Hematopoietic multipotent progenitor cell treated with erythropoietin and hydrocortisone succinate and interleukin-3 and kit ligand, for 8 days (in vitro differentiated cells): Measurements from ENCODE around the gene CPM.
"Not testable (repeated sequence)": the region's sequence is repeated elsewhere in the genome, so short reads cannot be mapped to it uniquely, and the experiment has no call there.

Experiments used
- DNase-seq: peaks from one replicate; pipeline ENCODE4 v3.0.0-alpha.2; 2015

CPM gene

GRCh38 chr12:68823696-68824095, 109.3 kb downstream of the CPM start:
- DNase-seq = no peak

DNA sequence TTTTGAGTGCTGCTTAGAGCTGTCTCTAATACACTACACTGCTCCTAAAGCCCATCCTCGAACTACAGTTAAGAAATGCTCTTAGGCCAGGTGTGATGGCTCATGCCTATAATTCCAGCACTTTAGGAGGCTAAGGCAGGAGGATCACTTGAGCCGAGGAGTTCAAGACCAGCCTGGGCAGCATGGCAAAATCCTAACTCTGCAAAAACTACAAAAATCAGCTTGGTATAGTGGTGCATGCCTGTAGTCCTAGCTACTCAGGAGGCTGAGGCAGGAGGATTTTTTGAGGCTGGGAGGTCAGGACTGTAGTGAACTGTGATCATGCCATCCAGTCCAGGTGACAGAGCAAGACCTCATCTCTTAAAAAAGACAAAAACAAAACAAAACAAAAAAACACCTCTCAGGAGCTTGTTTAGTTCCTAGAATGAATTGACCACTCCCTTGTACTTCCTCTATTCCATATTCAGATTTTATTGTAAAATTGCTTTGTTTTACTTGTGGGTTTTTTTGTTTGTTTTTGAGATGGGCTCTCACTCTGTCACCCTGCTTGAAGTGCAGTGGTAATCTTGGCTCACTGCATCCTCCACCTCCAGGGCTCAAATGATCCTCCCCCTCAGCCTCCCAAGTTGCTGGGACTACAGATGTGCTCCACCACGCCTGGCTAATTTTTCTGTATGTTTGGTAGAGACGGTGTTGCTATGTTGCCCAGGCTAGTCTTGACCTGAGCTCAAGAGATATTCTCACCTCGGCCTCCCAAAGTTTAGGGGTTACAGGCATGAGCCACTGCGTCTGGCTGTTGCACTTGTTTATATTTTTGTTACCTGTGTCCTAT, 111.4 kb downstream of the CPM start:
- DNase-seq = no peak

DNA sequence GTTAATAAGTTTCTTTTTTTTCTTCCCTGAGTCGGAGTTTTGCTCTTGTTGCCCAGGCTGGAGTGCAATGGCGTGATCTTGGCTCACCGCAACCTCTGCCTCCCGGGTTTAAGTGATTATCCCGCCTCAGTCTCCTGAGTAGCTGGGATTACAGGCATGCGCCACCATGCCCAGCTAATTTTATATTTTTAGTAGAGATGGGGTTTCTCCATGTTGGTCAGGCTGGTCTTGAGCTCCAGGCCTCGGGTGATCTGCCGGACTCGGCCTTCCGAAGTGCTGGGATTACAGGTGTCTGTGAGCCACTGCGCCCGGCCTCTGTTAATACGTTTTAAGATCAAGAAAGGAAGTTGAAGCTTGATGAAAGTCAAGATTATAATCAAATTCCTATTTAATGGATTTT, 113.5 kb downstream of the CPM start:
- DNase-seq = not testable (repeated sequence)

DNA sequence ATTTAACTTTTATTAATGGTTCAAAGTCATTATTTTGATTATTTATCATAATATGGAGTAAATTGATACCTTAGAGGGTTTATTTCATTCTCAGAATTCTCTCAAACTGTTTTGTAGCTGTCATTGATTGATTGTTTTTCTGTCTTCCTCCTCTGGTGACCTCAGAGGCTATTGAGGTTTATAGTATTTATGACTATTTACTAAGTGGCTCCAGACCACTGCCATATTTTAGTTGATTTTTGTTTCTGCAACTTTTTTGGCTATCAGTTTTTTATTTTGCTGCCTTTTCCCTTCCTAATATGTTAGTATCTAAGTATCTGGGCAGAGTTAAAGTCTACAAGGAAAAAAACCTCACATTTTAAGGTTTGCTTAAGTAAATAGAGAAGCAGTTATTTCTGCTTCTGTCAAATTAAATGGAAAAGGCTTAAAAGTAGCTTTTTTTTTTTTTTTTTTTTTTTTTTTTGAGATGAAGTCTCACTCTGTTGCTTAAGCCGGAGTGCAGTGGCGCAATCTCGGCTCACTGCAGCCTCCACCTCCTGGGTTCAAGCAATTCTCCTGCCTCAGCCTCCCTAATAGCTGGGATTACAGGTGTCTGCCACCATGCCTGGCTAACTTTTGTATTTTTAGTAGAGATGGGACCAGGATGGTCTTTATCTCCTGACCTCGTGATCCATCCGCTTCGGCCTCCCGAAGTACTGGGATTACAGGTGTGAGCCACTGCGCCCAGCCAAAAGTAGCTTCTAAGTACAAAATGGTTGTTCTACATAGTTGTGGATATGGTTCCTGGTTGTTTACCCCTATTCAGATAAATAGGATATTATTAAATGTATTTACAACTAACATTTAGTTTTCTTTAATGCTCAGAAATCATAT, 116.8 kb downstream of the CPM start:
- no peak for DNase-seq

DNA sequence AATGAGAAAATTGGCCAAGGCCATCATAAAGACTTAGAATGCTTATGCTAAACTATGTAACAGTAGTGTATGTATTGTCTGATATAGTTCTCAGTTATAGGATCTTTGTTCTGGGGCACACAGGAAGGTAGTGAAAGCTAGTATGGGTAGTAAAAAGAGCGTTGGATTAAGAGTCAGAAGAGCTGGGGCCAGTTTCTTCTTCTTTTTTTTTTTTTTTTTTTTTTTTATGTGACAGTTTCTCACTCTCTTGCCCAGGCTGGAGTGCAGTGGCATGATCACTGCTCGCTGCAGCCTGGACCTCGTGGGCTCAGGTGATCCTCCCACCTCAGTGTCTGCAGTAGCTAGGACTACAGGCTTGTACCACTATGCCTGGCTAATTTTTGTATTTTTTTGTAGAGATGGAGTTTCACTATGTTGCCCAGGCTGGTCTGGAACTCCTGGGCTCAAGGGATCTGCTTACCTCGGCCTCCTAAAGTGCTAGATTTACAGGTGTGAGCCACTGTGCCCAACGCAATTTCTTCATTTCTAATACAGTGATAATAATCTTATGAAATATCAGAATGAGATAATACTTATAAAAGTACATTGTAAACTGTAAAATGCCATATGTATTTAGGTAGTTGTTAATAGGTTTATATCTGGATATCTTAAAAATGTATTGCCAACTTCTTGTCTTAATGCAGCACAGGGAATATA, 117.6 kb downstream of the CPM start:
- no peak for DNase-seq

GRCh38 chr12:68814490-68815231, 118.3 kb downstream of the CPM start:
- DNase-seq = no peak

GRCh38 chr12:68813242-68813593, 119.8 kb downstream of the CPM start:
- no peak for DNase-seq

- DNase-seq = peak; percentile 28
Measured at GRCh38 chr12:68812553-68813241, 120.3 kb downstream of the CPM start.

DNA sequence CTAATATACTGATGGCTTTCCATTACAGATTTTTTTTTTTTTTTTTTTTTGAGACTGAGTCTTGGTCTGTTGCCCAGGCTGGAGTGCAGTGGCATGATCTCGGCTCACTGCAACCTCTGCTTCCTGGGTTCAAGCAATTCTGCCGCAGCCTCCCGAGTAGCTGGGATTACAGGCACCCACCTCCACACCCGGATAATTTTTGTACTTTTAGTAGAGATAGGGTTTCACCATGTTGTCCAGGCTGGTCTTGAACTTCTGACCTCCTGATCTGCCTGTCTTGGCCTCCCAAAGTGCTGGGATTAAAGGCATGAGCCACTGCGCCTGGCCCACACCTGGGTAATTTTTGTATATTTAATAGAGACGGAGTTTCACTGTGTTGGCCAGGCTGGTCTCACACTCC, 121.4 kb downstream of the CPM start:
- DNase-seq = not testable (repeated sequence)

- DNase-seq = not testable (repeated sequence)
Measured at GRCh38 chr12:68810027-68810389, 123.0 kb downstream of the CPM start.

DNA sequence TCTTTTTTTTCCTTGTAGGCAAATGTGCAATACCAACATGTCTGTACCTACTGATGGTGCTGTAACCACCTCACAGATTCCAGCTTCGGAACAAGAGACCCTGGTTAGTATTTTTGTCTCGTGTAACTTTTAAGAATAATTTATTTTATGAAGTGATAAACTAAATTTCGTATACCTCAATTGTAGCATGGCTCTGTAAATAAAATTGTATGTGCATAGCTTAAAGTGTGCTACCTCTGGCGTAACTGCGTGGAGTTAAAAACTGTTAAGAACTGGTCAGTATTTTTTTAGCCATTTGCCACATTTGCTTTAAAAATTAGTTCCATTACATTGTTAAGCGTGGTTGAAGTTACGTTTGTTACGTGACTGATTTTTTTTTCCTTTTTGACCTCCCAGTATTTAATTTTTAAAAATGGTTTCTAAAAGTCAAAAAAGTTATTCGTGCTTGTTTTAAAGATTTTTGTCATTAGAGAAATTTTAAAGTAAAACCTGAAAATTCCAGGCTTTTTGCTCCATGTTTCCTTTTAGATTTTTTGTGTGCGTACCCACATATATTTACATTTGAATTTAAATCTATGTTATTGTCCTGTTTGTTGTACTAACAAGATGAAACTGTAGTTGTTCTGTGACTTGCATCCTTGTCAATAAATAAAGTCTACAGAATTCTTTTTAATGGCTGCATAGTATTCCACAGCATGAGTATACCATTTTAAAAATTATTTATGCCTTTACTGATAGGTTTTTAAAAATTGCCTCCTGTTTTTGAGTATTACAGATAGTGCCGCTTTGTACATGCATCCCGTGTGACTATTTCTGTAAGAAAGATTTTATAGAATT, 123.6 kb downstream of the CPM start:
- no peak for DNase-seq

DNA sequence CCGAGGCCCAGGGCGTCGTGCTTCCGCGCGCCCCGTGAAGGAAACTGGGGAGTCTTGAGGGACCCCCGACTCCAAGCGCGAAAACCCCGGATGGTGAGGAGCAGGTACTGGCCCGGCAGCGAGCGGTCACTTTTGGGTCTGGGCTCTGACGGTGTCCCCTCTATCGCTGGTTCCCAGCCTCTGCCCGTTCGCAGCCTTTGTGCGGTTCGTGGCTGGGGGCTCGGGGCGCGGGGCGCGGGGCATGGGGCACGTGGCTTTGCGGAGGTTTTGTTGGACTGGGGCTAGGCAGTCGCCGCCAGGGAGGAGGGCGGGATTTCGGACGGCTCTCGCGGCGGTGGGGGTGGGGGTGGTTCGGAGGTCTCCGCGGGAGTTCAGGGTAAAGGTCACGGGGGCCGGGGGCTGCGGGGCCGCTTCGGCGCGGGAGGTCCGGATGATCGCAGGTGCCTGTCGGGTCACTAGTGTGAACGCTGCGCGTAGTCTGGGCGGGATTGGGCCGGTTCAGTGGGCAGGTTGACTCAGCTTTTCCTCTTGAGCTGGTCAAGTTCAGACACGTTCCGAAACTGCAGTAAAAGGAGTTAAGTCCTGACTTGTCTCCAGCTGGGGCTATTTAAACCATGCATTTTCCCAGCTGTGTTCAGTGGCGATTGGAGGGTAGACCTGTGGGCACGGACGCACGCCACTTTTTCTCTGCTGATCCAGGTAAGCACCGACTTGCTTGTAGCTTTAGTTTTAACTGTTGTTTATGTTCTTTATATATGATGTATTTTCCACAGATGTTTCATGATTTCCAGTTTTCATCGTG, 124.4 kb downstream of the CPM start:
- peak; percentile 90 for DNase-seq

DNA sequence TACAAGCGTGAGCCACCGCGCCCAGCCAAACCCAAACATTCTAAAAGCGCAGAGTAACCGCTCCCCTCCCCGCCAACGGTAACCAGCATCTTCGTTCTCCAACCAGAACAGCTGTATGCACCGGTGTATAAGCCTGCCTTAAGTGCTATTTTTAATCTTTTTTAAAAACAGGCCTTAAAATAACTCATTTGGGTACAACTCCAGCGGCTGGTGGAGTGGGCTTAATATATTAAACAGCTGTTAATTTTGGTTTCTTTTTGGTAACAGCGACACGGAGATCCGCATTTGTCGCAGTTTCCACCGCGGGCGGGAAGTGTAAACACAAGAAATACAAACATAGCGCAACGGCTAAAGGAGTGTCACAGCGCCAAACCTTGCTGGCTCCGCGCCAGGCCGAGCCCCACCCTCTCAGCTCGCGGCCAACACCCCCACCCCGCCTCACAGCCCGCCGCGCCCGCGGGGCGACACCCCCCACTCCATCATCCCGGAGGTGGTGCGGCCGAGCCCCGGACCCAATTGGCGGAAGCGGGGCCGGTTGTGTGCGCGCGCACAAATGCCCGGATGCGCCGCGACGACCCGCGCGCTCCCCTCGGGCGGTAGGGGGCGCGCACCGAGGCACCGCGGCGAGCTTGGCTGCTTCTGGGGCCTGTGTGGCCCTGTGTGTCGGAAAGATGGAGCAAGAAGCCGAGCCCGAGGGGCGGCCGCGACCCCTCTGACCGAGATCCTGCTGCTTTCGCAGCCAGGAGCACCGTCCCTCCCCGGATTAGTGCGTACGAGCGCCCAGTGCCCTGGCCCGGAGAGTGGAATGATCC, 125.2 kb downstream of the CPM start, which contains the start of gene MDM2:
Gene MDM2, plus strand, starts transcription at position 602 of the 812 bp plus-strand sequence. CDS start 301 bp downstream, outside the sequence.
- DNase-seq = peak; percentile 94

GRCh38 chr12:68807274-68807575, 125.7 kb downstream of the CPM start:
- DNase-seq = not testable (repeated sequence)

DNA sequence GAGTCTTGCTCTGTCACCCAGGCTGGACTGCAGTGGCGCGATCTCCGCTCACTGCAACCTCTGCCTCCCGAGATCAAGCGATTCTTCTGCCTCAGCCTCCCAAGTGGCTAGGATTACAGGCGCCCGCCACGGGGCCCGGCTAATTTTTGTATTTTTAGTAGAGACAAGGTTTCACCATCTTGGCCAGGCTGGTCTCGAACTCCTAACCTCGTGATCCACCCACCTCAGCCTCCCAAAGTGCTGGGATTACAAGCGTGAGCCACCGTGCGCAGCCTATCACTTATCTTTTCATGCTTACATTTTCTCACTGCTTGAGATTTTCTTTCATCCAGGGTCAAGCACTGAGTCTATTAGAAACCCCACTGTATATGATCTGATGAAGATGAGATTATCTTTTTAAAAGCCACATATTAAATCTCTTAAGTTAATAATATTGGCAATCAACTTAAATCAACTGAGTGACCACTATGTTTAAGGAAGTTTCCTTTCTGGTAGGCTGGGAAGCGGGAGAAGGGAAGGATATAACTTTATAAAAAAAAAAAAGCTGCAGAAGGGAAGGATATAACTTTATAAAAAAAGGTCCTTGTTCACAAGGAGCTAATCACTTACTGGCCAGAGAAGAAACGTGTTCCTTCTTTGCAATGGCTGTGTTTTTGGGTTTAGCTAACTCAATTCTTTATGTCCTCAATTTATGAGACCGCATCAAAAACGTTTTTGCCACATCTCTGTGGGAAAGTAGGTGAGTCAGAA, 126.3 kb downstream of the CPM start:
- no peak for DNase-seq

- DNase-seq = no peak
Measured at GRCh38 chr12:68805592-68806120, 127.3 kb downstream of the CPM start.

GRCh38 chr12:68804657-68805591, 128.0 kb downstream of the CPM start:
- no peak for DNase-seq
